ENCODE data around the gene TCF4.

- TF ChIP-seq CTCF (tag by site-specific recombination; IDR thresholded peaks at IDR 0.05) (no peak), HIC1 (tag by site-specific recombination; IDR thresholded peaks at IDR 0.05) (no peak), ZNF211 (tag by site-specific recombination; IDR thresholded peaks at IDR 0.05; ENCODE audit: low read depth) (no peak), ZXDB (tag by site-specific recombination; IDR thresholded peaks at IDR 0.05) (no peak), PRDM10 (tag by site-specific recombination; IDR thresholded peaks at IDR 0.05) (no peak), ZNF274 (IDR thresholded peaks at IDR 0.05; ENCODE audit: low read length) (no peak), ZNF274 (tag by site-specific recombination; IDR thresholded peaks at IDR 0.05; ENCODE audit: borderline replicate concordance) (no peak), ZNF302 (tag by site-specific recombination; IDR thresholded peaks at IDR 0.05; ENCODE audit: low read depth) (no peak), TCF7L2 (IDR thresholded peaks at IDR 0.05; ENCODE audit: borderline replicate concordance, low read depth, low read length) (no peak), PATZ1 (tag by site-specific recombination; IDR thresholded peaks at IDR 0.05) (no peak), ZSCAN5A (tag by site-specific recombination; IDR thresholded peaks at IDR 0.05) (no peak)
Measured at GRCh38 chr18:55390898-55391297, 197.1 kb downstream of the TCF4 start.
